Gastrocnemius medialis (tissue), 4 donors: Measurements from ENCODE around the gene TM9SF1. TPM values are rescaled to one million over a fixed set of nuclear protein-coding genes. Genes with fewer than 3 reads are reported as not detected.

ENCODE experiments used
- ATAC-seq, 2 donors: fragments of 150-250 bp; one replicate each; pipeline ENCODE4 v1.9.1; 2016
- DNase-seq, 2 donors: peaks; one replicate each; pipeline ENCODE4 v3.0.0-alpha.2; 2019
- H3K27ac ChIP-seq, 4 donors: fragments of 200-600 bp; sonication (generic); 1 replicate in 1 of 4; 2 replicates in 3 of 4; pipeline ENCODE4 v1.5.1; 2016 to 2018; ENCODE audit warnings: mild to moderate bottlenecking in 2 of 4, moderate library complexity in 1 of 4
- H3K27me3 ChIP-seq, 3 donors: fragments of 200-600 bp; sonication (generic) in 2 of 3; 1 replicate in 1 of 3; 2 replicates in 2 of 3; pipeline versions ENCODE4 v1.5.1 to v1.6.0; 2016 to 2019; ENCODE audit warnings: mild to moderate bottlenecking in 1 of 3, moderate library complexity in 1 of 3
- H3K36me3 ChIP-seq, 2 donors: fragments of 200-600 bp; sonication (generic) in 1 of 2; one replicate each; pipeline ENCODE4 v1.5.1; 2017 to 2018
- H3K4me1 ChIP-seq, 2 donors: fragments of 200-600 bp; sonication (generic) in 1 of 2; one replicate each; pipeline ENCODE4 v1.5.1; 2016 to 2017; ENCODE audit warnings: mild to moderate bottlenecking in 2 of 2
- H3K4me3 ChIP-seq, 4 donors: fragments of 200-600 bp; sonication (generic) in 3 of 4; 1 replicate in 1 of 4; 2 replicates in 3 of 4; pipeline ENCODE4 v1.5.1; 2016 to 2019; ENCODE audit warnings: mild to moderate bottlenecking in 2 of 4
- H3K9me3 ChIP-seq, 3 donors: fragments of 200-600 bp; sonication (generic) in 2 of 3; 1 replicate in 1 of 3; 2 replicates in 2 of 3; pipeline ENCODE4 v1.5.1; 2016 to 2019
- POLR2A ChIP-seq, 2 donors: fragments of 450-650 bp; IDR thresholded peaks; one replicate each; pipeline ENCODE4 v1.6.1; 2017; ENCODE audit warnings: antibody characterized with exemption in 2 of 2, mild to moderate bottlenecking in 2 of 2, moderate library complexity in 2 of 2
- in situ Hi-C, 4 donors: fragments of 200-750 bp; cut with MboI; loops; one replicate each; pipeline versions ENCODE4 v1.15.0 to v1.8.0; 2017; ENCODE audit warnings: low sequenced_read_pairs in 4 of 4
- intact Hi-C: fragments of 100-400 bp; cut with DNase I; formaldehyde crosslinking; loops from one replicate; pipeline ENCODE4 v1.15.1; 2023; ENCODE audit warnings: low total_unique reads
- total RNA-seq, 4 donors: library from RNA; depleted of rRNA; stranded (reverse); fragments of >200 nt; gene quantifications; one replicate each; pipeline versions ENCODE4 v1.1.0 to v1.2.3, GENCODE V29; 2016
- TF ChIP-seq, protein P1 (sequence below), 5 experiments: fragments of 450-650 bp in 3 of 5; fragments of 200-600 bp in 2 of 5; sonication (generic) in 2 of 5; IDR thresholded peaks in 4 of 5; conservative IDR thresholded peaks in 1 of 5; 1 replicate in 4 of 5; 2 replicates in 1 of 5; pipeline ENCODE4 v1.5.1; 2016 to 2019; ENCODE audit warnings: antibody characterized with exemption in 5 of 5, mild to moderate bottlenecking in 3 of 5, moderate library complexity in 3 of 5

The TM9SF1 gene
- total RNA-seq, 4 donors from 2014 or later = 31.4 to 46.4 (median 36.7) TPM

DNA sequence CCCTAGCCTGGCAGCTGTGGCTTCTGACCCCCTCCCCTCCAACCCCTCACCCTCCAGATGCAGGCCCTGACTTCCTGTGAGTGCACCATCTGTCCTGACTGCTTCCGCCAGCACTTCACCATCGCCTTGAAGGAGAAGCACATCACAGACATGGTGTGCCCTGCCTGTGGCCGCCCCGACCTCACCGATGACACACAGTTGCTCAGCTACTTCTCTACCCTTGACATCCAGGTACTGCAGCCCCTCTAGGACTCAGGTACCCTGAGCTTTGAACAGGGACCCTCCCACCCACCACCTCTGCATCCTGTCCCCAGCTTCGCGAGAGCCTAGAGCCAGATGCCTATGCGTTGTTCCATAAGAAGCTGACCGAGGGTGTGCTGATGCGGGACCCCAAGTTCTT lies 40.1 kb downstream of the TM9SF1 start:
- H3K9me3 ChIP-seq = no peaks in the 10 kb centered on the region
- in situ Hi-C loops = no loop called here
- peaks cover 0 to 82% of the 10 kb centered on the region in 2 donors for H3K36me3 ChIP-seq
- no peak overlapping the region for H3K27ac ChIP-seq
- DNase-seq (no peak), ATAC-seq (no peak)
- no peaks in the 10 kb centered on the region for H3K4me1 ChIP-seq
- TF ChIP-seq POLR2A (IDR thresholded peaks at IDR 0.05) = no peak
- TF ChIP-seq, protein P1, sequence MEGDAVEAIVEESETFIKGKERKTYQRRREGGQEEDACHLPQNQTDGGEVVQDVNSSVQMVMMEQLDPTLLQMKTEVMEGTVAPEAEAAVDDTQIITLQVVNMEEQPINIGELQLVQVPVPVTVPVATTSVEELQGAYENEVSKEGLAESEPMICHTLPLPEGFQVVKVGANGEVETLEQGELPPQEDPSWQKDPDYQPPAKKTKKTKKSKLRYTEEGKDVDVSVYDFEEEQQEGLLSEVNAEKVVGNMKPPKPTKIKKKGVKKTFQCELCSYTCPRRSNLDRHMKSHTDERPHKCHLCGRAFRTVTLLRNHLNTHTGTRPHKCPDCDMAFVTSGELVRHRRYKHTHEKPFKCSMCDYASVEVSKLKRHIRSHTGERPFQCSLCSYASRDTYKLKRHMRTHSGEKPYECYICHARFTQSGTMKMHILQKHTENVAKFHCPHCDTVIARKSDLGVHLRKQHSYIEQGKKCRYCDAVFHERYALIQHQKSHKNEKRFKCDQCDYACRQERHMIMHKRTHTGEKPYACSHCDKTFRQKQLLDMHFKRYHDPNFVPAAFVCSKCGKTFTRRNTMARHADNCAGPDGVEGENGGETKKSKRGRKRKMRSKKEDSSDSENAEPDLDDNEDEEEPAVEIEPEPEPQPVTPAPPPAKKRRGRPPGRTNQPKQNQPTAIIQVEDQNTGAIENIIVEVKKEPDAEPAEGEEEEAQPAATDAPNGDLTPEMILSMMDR (IDR thresholded peaks at IDR 0.05 in 4 of 5, conservative IDR thresholded peaks at IDR 0.05 in 1 of 5) = no peak
- no peaks in the 10 kb centered on the region for H3K27me3 ChIP-seq
- intact Hi-C loops = no loop called here
- H3K4me3 ChIP-seq = no peak overlapping the region

DNA sequence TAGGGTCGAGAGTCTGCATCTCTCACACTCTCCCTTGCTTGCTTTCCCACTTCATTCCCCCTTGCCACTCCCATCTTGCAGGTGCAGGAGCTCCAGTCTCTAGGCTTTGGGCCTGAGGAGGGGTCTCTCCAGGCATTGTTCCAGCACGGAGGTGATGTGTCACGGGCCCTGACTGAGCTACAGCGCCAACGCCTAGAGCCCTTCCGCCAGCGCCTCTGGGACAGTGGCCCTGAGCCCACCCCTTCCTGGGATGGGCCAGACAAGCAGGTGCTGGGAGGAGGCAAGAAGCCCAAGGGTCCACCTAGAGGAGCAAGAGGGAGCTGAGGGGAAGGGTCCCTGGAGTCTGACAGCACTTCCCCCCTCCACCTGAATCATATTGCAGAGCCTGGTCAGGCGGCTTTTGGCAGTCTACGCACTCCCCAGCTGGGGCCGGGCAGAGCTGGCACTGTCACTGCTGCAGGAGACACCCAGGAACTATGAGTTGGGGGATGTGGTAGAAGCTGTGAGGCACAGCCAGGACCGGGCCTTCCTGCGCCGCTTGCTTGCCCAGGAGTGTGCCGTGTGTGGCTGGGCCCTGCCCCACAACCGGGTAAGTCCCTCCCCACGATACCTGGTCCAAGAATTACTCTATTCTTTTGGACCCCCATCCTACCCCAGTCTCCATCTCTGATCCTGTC lies 43.7 kb downstream of the TM9SF1 start:
- Histone ChIP-seq H3K9me3 (no peaks in the 10 kb centered on the region), H3K27ac (no peak overlapping the region), H3K4me1 (peaks cover 9 to 11% of the 10 kb centered on the region in 2 donors), H3K27me3 (no peaks in the 10 kb centered on the region), H3K4me3 (no peak overlapping the region), H3K36me3 (peaks cover 0 to 74% of the 10 kb centered on the region in 2 donors)
- in situ Hi-C loops (no loop called here), intact Hi-C loops (no loop called here)
- no peak for ATAC-seq
- no peak for TF ChIP-seq POLR2A (IDR thresholded peaks at IDR 0.05)
- TF ChIP-seq, protein P1 (IDR thresholded peaks at IDR 0.05 in 4 of 5, conservative IDR thresholded peaks at IDR 0.05 in 1 of 5) = no peak
- DNase-seq = no peak

- no peaks in the 10 kb centered on the region for H3K9me3 ChIP-seq
- intact Hi-C loops = no loop called here
- DNase-seq (no peak), ATAC-seq (no peak)
- in situ Hi-C loops = no loop called here
- H3K36me3 ChIP-seq = peaks cover 0 to 69% of the 10 kb centered on the region in 2 donors
- H3K27ac ChIP-seq = no peak overlapping the region
- no peak overlapping the region for H3K4me3 ChIP-seq
- H3K27me3 ChIP-seq = no peaks in the 10 kb centered on the region
- peaks cover 10 to 13% of the 10 kb centered on the region in 2 donors for H3K4me1 ChIP-seq
- TF ChIP-seq POLR2A (IDR thresholded peaks at IDR 0.05) = no peak
- TF ChIP-seq, protein P1 (IDR thresholded peaks at IDR 0.05 in 4 of 5, conservative IDR thresholded peaks at IDR 0.05 in 1 of 5) = no peak
These were observed 44.2 kb downstream of the TM9SF1 start for GRCh38 chr14:24150993-24151392.

DNA sequence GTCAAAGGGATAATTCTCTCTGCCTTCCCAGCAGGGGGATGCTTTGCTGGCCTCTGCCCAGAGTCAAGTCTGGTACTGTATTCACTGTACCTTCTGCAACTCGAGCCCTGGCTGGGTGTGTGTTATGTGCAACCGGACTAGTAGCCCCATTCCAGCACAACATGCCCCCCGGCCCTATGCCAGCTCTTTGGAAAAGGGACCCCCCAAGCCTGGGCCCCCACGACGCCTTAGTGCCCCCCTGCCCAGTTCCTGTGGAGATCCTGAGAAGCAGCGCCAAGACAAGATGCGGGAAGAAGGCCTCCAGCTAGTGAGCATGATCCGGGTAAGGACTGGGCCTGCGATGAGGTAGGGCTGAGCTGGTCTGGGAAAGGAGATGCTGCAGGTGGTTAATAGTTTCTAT lies 44.7 kb downstream of the TM9SF1 start:
- ATAC-seq = no peak
- TF ChIP-seq, protein P1 (IDR thresholded peaks at IDR 0.05 in 4 of 5, conservative IDR thresholded peaks at IDR 0.05 in 1 of 5) = no peak
- no peak for TF ChIP-seq POLR2A (IDR thresholded peaks at IDR 0.05)
- no peak for DNase-seq
- Histone ChIP-seq H3K36me3 (peaks cover 0 to 64% of the 10 kb centered on the region in 2 donors), H3K27me3 (no peaks in the 10 kb centered on the region), H3K9me3 (no peaks in the 10 kb centered on the region), H3K4me3 (no peak overlapping the region), H3K27ac (no peak overlapping the region), H3K4me1 (peaks cover 14 to 17% of the 10 kb centered on the region in 2 donors)
- intact Hi-C loops (no loop called here), in situ Hi-C loops (no loop called here)
